Smooth muscle cell (in vitro differentiated cells): ENCODE measurements around the gene CYS1. TPM values are rescaled to one million over a fixed set of nuclear protein-coding genes. Genes with fewer than 3 reads are reported as not detected.

Experiments used
- DNase-seq: peaks from one replicate; lab custom pipeline; 2025; ENCODE audit not compliant: unreplicated experiment; lab: John Stamatoyannopoulos, UW
- H2AFZ ChIP-seq: fragments of 200-600 bp; sonication (generic); 2 replicates; pipeline ENCODE4 v1.6.0; 2016; ENCODE audit warnings: antibody characterized with exemption, low read depth, mild to moderate bottlenecking
- H3F3A ChIP-seq: fragments of 200-600 bp; sonication (generic); 2 replicates; pipeline ENCODE4 v1.6.0; 2017; ENCODE audit warnings: antibody characterized with exemption, low read depth
- H3K27ac ChIP-seq: fragments of 200-600 bp; sonication (generic); 2 replicates; pipeline ENCODE4 v1.5.1; 2016; ENCODE audit warnings: low read depth, mild to moderate bottlenecking
- H3K27me3 ChIP-seq: fragments of 200-600 bp; sonication (generic); 2 replicates; pipeline ENCODE4 v1.6.1; 2016; ENCODE audit warnings: low read depth, mild to moderate bottlenecking
- H3K36me3 ChIP-seq: fragments of 200-600 bp; sonication (generic); 2 replicates; pipeline ENCODE4 v1.5.1; 2016; ENCODE audit warnings: low read depth
- H3K4me1 ChIP-seq: fragments of 200-600 bp; sonication (generic); 2 replicates; pipeline ENCODE4 v1.5.1; 2016; ENCODE audit warnings: low read depth
- H3K4me2 ChIP-seq: fragments of 200-600 bp; sonication (generic); 2 replicates; pipeline ENCODE4 v1.6.0; 2016; ENCODE audit warnings: mild to moderate bottlenecking
- H3K4me3 ChIP-seq: fragments of 200-600 bp; sonication (generic); 2 replicates; pipeline ENCODE4 v1.5.1; 2016; ENCODE audit warnings: mild to moderate bottlenecking
- H3K79me2 ChIP-seq: fragments of 200-600 bp; sonication (generic); 2 replicates; pipeline ENCODE4 v1.6.0; 2016; ENCODE audit warnings: low read depth, mild to moderate bottlenecking
- H3K9ac ChIP-seq: fragments of 200-600 bp; sonication (generic); 2 replicates; pipeline ENCODE4 v1.6.0; 2016; ENCODE audit warnings: low read depth
- H3K9me3 ChIP-seq: fragments of 200-600 bp; sonication (generic); replicated peaks from 2 replicates; pipeline ENCODE4 v1.5.1; 2016; ENCODE audit warnings: low read depth
- H4K20me1 ChIP-seq: fragments of 200-600 bp; sonication (generic); 2 replicates; pipeline ENCODE4 v1.6.0; 2016; ENCODE audit warnings: low read depth
- CTCF ChIP-seq: fragments of 200-600 bp; sonication (generic); IDR thresholded peaks from 2 replicates; pipeline ENCODE4 v1.5.1; 2017; ENCODE audit warnings: borderline replicate concordance, mild to moderate bottlenecking, antibody characterized with exemption; ENCODE audit not compliant: insufficient read depth, poor library complexity, severe bottlenecking
- WGBS: methylation state at CpG from one replicate; pipeline ENCODE4 v1.1.7; 2016; ENCODE audit warnings: low lambda C conversion rate; 5-methylcytosine and 5-hydroxymethylcytosine counted together
- polyA plus RNA-seq: library from polyadenylated mRNA; unstranded; fragments of >200 nt; fragmentation: Nextera tagmentation; extraction: Ambion mirVana; gene quantifications from 2 replicates; pipeline ENCODE4 v1.2.1, GENCODE V29; 2016
- total RNA-seq: library from RNA; depleted of rRNA; stranded (reverse); fragments of >200 nt; gene quantifications from 2 replicates; pipeline ENCODE4 v1.2.3, GENCODE V29; 2014

Gene CYS1
- total and polyA plus RNA-seq, 2 experiments from 2014 or later = 3.9 to 11.5 TPM

GRCh38 chr2:10026940-10027569, 53.2 kb downstream of the CYS1 start:
- no peak for DNase-seq
- no peaks in the 10 kb centered on the region for H3K36me3 ChIP-seq
- H3K27ac ChIP-seq = no peak overlapping the region
- peaks cover 11% of the 10 kb centered on the region for H3K4me1 ChIP-seq
- WGBS = 87% methylated on average over 8 of the region's 8 CpGs
- H3K79me2 ChIP-seq = no peaks in the 10 kb centered on the region
- H3K9me3 ChIP-seq = no peaks in the 10 kb centered on the region
- no peak for TF ChIP-seq CTCF
- no peaks in the 10 kb centered on the region for H4K20me1 ChIP-seq
- no peaks in the 10 kb centered on the region for H3K27me3 ChIP-seq
- no peak overlapping the region for H2AFZ ChIP-seq
- H3K9ac ChIP-seq = no peak overlapping the region
- H3F3A ChIP-seq = no peaks in the 10 kb centered on the region
- no peak overlapping the region for H3K4me3 ChIP-seq
- no peak overlapping the region for H3K4me2 ChIP-seq

DNA sequence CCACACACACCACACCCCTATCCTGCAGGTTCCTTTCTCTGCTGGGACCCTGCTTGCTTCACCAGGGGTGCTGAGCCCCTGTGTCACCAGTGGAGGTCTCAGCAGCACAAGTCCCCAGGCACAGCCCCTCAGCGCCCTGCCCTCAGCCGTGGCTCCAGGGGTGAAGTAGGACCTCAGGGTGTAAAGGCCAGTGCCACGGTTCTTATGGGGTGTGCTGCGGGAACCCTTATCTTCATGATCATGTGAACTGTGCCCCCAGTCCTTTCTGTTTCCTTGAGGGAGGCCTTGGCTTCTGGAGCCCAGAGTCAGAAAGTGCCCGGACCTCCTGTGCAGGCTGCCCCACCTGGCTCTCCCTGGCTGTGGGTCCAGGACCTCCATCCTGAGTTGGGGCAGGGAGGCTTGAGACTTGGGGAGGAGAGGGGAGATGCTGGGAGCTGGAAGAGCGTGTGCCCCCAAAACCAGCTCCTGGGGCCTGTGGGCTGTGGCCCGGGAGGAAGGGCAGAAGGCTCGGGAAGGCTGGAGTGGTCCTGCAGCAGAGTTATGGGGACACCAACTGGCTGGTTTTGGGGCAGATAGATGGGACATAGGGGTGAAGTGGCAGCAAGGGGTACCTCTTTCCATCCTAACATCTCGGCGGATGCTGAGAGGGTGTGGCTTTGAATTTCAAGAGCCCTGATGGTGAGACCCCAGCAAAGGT, 57.1 kb downstream of the CYS1 start:
- Histone ChIP-seq H3K79me2 (no peaks in the 10 kb centered on the region), H2AFZ (no peak overlapping the region), H3K9me3 (no peaks in the 10 kb centered on the region), H3K4me3 (no peak overlapping the region), H3K4me1 (no peaks in the 10 kb centered on the region), H3K27ac (no peak overlapping the region), H4K20me1 (no peaks in the 10 kb centered on the region), H3K9ac (no peak overlapping the region), H3K4me2 (no peak overlapping the region), H3K27me3 (no peaks in the 10 kb centered on the region), H3F3A (no peaks in the 10 kb centered on the region), H3K36me3 (no peaks in the 10 kb centered on the region)
- no peak for TF ChIP-seq CTCF
- 91% methylated on average over 10 of the region's 10 CpGs for WGBS
- DNase-seq = no peak

DNA sequence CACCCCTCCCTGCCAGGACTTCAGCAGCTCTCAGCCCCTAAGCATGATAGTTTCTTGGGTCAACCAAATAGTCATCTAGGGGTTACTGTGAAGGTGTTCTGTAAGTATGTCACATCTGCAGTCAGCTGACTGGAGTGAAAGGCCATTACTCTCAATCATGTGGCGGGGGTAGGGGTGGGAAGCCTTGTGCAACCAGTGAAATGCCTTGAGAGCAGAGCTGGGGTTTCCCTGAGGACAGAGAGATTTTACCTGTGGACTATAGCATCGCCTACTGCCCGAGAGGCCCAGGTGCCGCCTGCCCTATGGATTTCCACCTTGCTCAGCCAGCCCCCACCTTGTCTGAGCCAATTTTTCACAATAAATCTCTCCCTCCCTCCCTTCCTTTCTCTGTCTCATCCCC, 57.8 kb downstream of the CYS1 start:
- Histone ChIP-seq H3K4me2 (no peak overlapping the region), H3K27ac (no peak overlapping the region), H4K20me1 (no peaks in the 10 kb centered on the region), H3K9me3 (no peaks in the 10 kb centered on the region), H3F3A (no peaks in the 10 kb centered on the region), H3K27me3 (no peaks in the 10 kb centered on the region), H2AFZ (no peak overlapping the region), H3K4me1 (no peaks in the 10 kb centered on the region), H3K9ac (no peak overlapping the region), H3K79me2 (no peaks in the 10 kb centered on the region), H3K36me3 (no peaks in the 10 kb centered on the region), H3K4me3 (no peak overlapping the region)
- 87% methylated on average over 4 of the region's 4 CpGs for WGBS
- DNase-seq = no peak
- no peak for TF ChIP-seq CTCF

DNA sequence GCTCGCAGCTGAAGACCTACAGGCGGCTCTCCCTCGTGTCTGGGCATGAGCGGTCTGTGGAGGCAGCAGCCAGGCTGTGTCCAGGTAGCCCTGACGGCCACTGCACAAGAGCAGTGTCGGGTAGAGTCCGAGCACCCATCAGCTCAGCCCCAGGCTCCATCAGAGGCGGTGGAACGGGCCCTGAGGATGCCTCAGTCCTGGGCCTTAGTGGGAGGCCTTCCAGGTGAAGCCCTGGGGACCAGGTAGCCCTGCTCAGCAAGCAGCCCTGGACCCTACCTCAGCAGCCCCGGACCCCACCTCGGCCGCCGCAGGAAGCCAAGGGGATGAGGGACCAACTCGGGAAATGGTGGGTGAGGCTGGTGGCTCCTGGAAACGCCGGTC, 58.2 kb downstream of the CYS1 start:
- DNase-seq = no peak
- Histone ChIP-seq H3K27me3 (no peaks in the 10 kb centered on the region), H3K79me2 (no peaks in the 10 kb centered on the region), H2AFZ (no peak overlapping the region), H3K9ac (no peak overlapping the region), H3K36me3 (no peaks in the 10 kb centered on the region), H3K4me3 (no peak overlapping the region), H3K9me3 (no peaks in the 10 kb centered on the region), H3K27ac (no peak overlapping the region), H3K4me2 (no peak overlapping the region), H4K20me1 (no peaks in the 10 kb centered on the region), H3F3A (no peaks in the 10 kb centered on the region), H3K4me1 (no peaks in the 10 kb centered on the region)
- 88% methylated on average over 16 of the region's 16 CpGs for WGBS
- no peak for TF ChIP-seq CTCF
